Right atrium auricular region (tissue), 2 donors: ENCODE data around the gene NPC1. TPM values are rescaled to one million over a fixed set of nuclear protein-coding genes. Genes with fewer than 3 reads are reported as not detected.

Source experiments
- DNase-seq: peaks from one replicate; pipeline ENCODE4 v3.0.0-alpha.2; 2019; ENCODE audit warnings: low spot score
- H3K27ac ChIP-seq, 2 donors: fragments of 200-600 bp; sonication (generic); 1 replicate in 1 of 2; 2 replicates in 1 of 2; pipeline ENCODE4 v1.5.1; 2016 to 2019
- H3K27me3 ChIP-seq, 2 donors: fragments of 200-600 bp; sonication (generic); one replicate each; pipeline versions ENCODE4 v1.5.1 to v1.6.0; 2017 to 2019
- H3K36me3 ChIP-seq: fragments of 200-600 bp; sonication (generic); one replicate; pipeline ENCODE4 v1.5.1; 2016
- H3K4me1 ChIP-seq, 2 donors: fragments of 200-600 bp; sonication (generic); one replicate each; pipeline versions ENCODE4 v1.5.1 to v1.6.0; 2017 to 2019
- H3K4me3 ChIP-seq, 2 donors: fragments of 200-600 bp; sonication (generic); 1 replicate in 1 of 2; 2 replicates in 1 of 2; pipeline ENCODE4 v1.5.1; 2017 to 2019; ENCODE audit warnings: mild to moderate bottlenecking in 1 of 2, moderate library complexity in 1 of 2
- H3K9me3 ChIP-seq, 2 donors: fragments of 200-600 bp; sonication (generic); one replicate each; pipeline ENCODE4 v1.5.1; 2019
- total RNA-seq, 2 donors: library from RNA; depleted of rRNA; stranded (reverse); fragments of >200 nt; gene quantifications; one replicate each; pipeline ENCODE4 v1.1.0, GENCODE V29; 2016
- TF ChIP-seq, protein P1 (sequence below), 2 donors: fragments of 200-600 bp; sonication (generic); IDR thresholded peaks; one replicate each; pipeline ENCODE4 v1.5.1; 2019; ENCODE audit warnings: antibody characterized with exemption in 2 of 2

Gene NPC1
- total RNA-seq, 2 donors from 2014 or later: 16.2 to 26.4 TPM

DNA sequence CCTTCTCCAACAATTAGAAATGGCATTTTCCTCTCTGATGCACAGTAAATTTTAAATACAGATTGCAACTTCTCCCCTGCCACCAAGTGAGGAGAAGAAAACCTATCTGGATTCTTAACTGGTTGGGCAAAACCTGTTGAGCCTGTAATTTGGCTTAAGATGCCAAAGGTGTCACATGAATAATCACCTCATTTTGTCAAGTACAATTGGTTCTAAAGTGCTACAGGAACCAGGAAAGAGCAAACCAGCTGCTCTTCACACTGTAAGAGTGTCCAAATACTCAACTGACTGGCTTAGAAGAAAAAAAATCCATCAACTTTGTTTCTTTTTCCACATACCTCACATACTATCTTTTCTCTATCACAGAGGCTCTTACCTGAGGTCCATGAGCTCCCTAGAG, 35.4 kb downstream of the NPC1 start:
- no peak overlapping the region for H3K27ac ChIP-seq
- no peak for DNase-seq
- no peaks in the 10 kb centered on the region for H3K4me1 ChIP-seq
- H3K4me3 ChIP-seq: no peak overlapping the region
- H3K9me3 ChIP-seq: no peaks in the 10 kb centered on the region
- no peaks in the 10 kb centered on the region for H3K27me3 ChIP-seq
- H3K36me3 ChIP-seq: peaks cover 65% of the 10 kb centered on the region
- TF ChIP-seq, protein P1, sequence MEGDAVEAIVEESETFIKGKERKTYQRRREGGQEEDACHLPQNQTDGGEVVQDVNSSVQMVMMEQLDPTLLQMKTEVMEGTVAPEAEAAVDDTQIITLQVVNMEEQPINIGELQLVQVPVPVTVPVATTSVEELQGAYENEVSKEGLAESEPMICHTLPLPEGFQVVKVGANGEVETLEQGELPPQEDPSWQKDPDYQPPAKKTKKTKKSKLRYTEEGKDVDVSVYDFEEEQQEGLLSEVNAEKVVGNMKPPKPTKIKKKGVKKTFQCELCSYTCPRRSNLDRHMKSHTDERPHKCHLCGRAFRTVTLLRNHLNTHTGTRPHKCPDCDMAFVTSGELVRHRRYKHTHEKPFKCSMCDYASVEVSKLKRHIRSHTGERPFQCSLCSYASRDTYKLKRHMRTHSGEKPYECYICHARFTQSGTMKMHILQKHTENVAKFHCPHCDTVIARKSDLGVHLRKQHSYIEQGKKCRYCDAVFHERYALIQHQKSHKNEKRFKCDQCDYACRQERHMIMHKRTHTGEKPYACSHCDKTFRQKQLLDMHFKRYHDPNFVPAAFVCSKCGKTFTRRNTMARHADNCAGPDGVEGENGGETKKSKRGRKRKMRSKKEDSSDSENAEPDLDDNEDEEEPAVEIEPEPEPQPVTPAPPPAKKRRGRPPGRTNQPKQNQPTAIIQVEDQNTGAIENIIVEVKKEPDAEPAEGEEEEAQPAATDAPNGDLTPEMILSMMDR (IDR thresholded peaks at IDR 0.05): no peak

DNA sequence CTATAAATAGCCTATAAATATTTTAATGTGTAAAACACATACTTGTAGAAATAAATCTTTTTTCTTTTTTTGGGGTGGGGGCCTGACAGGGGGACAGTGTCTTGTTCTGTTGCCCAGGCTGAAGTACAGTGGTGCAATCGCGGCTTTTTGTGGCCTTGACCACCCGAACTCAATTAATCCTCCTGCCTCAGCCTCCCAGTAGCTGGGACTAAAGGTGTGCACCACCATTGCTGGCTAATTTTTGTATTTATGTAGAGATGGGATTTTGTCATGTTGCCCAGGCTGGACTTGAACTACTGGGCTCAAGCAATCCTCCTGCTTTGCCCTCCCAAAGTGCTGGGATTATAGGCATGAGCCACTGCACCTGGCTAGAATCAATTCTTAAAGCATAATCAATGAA, 37.6 kb downstream of the NPC1 start:
- DNase-seq: no peak
- TF ChIP-seq, protein P1 (IDR thresholded peaks at IDR 0.05): no peak
- no peak overlapping the region for H3K4me3 ChIP-seq
- no peak overlapping the region for H3K27ac ChIP-seq
- H3K9me3 ChIP-seq: no peaks in the 10 kb centered on the region
- peaks cover 57% of the 10 kb centered on the region for H3K36me3 ChIP-seq
- H3K27me3 ChIP-seq: no peaks in the 10 kb centered on the region
- H3K4me1 ChIP-seq: no peaks in the 10 kb centered on the region

DNA sequence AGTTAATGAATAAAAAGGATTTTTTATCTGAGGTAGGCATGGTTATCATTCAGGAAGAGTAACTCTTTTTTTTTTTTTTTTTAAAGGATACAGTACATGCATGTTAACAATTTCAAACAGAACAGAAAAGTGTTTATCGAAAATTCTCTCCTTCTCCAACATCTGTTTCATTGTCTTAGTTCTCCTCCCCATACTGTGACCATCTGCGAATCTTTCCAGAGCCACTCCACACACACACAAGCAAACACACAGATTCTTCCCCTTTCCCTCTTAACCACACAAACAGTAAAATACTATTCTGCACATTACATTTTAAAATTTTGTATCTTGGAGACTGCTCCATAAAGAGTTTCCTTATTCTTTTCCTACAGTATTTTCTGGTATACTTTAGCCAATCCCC, 38.0 kb downstream of the NPC1 start:
- H3K27me3 ChIP-seq: no peaks in the 10 kb centered on the region
- TF ChIP-seq, protein P1 (IDR thresholded peaks at IDR 0.05): no peak
- no peak for DNase-seq
- H3K9me3 ChIP-seq: no peaks in the 10 kb centered on the region
- H3K27ac ChIP-seq: no peak overlapping the region
- no peaks in the 10 kb centered on the region for H3K4me1 ChIP-seq
- H3K36me3 ChIP-seq: peaks cover 57% of the 10 kb centered on the region
- no peak overlapping the region for H3K4me3 ChIP-seq

DNA sequence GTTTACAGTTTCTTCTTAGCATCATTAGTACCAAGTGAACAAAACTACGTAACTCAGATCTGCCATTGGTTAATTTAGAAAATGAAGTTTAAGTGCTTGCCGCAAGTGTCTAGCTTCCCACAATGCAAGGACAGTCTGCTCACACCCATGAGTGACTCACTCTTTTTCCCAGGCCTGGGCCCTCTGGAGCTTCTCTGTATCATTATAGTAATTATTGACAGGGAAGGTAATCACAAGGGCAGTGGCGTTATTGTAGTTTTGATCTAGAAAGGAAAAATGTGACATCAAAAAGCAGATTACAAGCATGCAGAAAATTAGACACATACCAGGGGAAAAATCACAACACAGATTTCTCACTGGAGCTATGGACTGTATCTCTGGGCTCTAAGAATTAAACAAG, 38.5 kb downstream of the NPC1 start:
- Histone ChIP-seq H3K4me1 (no peaks in the 10 kb centered on the region), H3K36me3 (peaks cover 60% of the 10 kb centered on the region), H3K27ac (no peak overlapping the region), H3K27me3 (no peaks in the 10 kb centered on the region), H3K4me3 (no peak overlapping the region), H3K9me3 (no peaks in the 10 kb centered on the region)
- no peak for DNase-seq
- TF ChIP-seq, protein P1 (IDR thresholded peaks at IDR 0.05): no peak

DNA sequence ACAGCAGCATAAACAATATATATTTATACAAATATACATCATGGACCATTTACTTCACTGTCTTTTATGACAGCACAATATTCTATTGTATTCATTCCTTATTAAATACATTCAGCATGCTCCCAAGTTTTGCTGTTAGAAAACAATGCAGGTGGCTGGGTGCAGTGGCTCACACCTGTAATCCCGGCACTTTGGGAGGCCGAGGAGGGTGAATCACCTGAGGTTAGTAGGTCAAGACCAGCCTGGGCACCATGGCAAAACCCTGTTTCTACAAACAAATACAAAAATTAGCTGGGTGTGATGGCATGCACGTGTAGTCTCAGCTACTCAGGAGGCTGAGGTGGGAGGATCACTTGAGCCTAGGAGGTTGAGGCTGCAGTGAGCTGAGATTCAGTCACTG, 39.0 kb downstream of the NPC1 start:
- H3K4me1 ChIP-seq: peaks cover 0 to 2% of the 10 kb centered on the region in 2 donors
- no peaks in the 10 kb centered on the region for H3K27me3 ChIP-seq
- H3K9me3 ChIP-seq: no peaks in the 10 kb centered on the region
- H3K4me3 ChIP-seq: no peak overlapping the region
- TF ChIP-seq, protein P1 (IDR thresholded peaks at IDR 0.05): no peak
- H3K27ac ChIP-seq: no peak overlapping the region
- peaks cover 60% of the 10 kb centered on the region for H3K36me3 ChIP-seq
- no peak for DNase-seq

DNA sequence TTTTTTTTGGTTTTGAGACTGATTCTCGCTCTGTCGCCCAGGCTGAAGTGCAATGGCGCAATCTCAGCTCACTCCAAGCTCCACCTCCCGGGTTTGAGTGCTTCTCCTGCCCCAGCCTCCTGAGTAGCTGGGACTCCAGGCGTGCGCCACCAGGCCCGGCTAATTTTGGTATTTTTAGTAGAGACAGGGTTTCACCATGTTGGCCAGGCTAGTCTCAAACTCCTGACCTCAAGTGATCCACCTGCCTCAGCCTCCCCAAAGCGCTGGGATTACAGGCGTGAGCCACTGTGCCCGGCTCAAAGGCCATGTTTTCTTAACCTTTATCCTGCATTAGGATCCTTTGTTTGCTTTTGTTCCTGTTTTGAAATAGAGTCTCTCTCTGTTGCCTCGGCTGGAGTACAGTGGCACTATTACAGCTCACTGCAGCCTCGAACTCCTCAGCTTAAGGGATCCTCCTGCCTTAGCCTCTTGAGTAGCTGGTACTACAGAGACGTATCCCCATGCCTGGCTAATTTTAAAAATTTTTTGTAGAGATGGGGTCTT, 41.0 kb downstream of the NPC1 start:
- H3K4me1 ChIP-seq: peaks cover 0 to 18% of the 10 kb centered on the region in 2 donors
- DNase-seq: no peak
- TF ChIP-seq, protein P1 (IDR thresholded peaks at IDR 0.05): no peak
- peaks cover 52% of the 10 kb centered on the region for H3K36me3 ChIP-seq
- H3K4me3 ChIP-seq: no peak overlapping the region
- no peak overlapping the region for H3K27ac ChIP-seq
- no peaks in the 10 kb centered on the region for H3K27me3 ChIP-seq
- H3K9me3 ChIP-seq: no peaks in the 10 kb centered on the region
